ENCODE data around the gene MBTPS1.

Gene MBTPS1

DNA sequence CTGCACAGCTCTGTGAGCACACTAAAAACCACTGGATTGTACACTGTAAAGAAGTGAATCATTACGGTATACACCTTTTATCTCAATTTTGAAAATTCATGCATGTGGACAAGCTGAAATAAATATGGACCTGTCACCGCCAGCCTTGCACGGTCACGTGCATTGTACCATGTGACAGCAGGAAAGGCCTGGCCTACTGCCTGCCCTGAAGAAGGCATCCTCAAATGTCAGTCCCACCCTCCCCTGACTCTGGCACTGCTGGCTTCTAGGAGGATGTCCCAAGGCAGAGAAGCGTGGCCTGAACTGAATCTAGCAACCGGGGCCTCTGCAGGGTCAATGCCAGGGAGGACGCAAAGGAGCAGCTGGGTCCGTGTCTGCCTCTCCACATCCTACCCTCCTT, 108.8 kb downstream of the MBTPS1 start:
- Histone ChIP-seq H3K9me3 (ENCODE audit: insufficient read depth, low read length) (no peaks in the 10 kb centered on the region), H2AFZ (ENCODE audit: low read depth, low read length, severe bottlenecking) (no peak overlapping the region), H3K9ac (ENCODE audit: low read length) (no peak overlapping the region), H3K79me2 (ENCODE audit: insufficient read depth, low read length) (no peaks in the 10 kb centered on the region), H3K36me3 (ENCODE audit: low read length) (no peaks in the 10 kb centered on the region), H3K4me3 (ENCODE audit: insufficient read depth, low read length, poor library complexity, severe bottlenecking) (no peak overlapping the region), H4K20me1 (ENCODE audit: low read depth, low read length) (no peaks in the 10 kb centered on the region), H3K27ac (ENCODE audit: low read depth, low read length) (no peak overlapping the region), H3F3A (ENCODE audit: insufficient read depth) (no peaks in the 10 kb centered on the region), H3K9me2 (replicated peaks; ENCODE audit: insufficient read depth, low read length) (no peaks in the 10 kb centered on the region), H3K27me3 (ENCODE audit: low read length) (no peaks in the 10 kb centered on the region), H3K4me2 (ENCODE audit: low read depth, low read length, poor library complexity, severe bottlenecking) (no peak overlapping the region)
- no peak for TF ChIP-seq EZH2phosphoT487 (conservative IDR thresholded peaks at IDR 0.05; ENCODE audit: low read length)
- TF ChIP-seq, protein P1, sequence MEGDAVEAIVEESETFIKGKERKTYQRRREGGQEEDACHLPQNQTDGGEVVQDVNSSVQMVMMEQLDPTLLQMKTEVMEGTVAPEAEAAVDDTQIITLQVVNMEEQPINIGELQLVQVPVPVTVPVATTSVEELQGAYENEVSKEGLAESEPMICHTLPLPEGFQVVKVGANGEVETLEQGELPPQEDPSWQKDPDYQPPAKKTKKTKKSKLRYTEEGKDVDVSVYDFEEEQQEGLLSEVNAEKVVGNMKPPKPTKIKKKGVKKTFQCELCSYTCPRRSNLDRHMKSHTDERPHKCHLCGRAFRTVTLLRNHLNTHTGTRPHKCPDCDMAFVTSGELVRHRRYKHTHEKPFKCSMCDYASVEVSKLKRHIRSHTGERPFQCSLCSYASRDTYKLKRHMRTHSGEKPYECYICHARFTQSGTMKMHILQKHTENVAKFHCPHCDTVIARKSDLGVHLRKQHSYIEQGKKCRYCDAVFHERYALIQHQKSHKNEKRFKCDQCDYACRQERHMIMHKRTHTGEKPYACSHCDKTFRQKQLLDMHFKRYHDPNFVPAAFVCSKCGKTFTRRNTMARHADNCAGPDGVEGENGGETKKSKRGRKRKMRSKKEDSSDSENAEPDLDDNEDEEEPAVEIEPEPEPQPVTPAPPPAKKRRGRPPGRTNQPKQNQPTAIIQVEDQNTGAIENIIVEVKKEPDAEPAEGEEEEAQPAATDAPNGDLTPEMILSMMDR (IDR thresholded peaks at IDR 0.05; ENCODE audit: insufficient read depth, low read length, poor library complexity, severe bottlenecking) = no peak

DNA sequence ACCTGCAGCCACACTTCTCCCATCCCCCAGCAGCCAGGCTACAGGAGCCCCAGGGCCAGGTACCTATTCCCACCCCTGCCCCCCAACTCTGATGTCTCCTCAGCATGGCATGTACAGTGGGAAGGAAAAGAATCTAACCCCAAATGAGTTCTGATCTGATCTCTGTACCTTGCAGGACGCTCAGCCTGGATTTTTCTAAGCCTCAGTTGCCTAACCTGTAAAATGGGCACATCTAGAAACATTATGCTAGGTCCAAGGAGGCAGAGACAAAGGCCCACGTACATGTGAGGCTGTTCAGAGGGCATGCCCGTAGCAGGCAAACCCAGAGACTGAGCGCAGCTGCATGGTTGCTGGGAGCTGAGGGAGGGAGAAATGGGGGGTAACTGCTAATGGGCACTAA, 109.2 kb downstream of the MBTPS1 start:
- no peak overlapping the region for H3K4me2 ChIP-seq (ENCODE audit: low read depth, low read length, poor library complexity, severe bottlenecking)
- H3K9ac ChIP-seq (ENCODE audit: low read length) = no peak overlapping the region
- H3F3A ChIP-seq (ENCODE audit: insufficient read depth) = no peaks in the 10 kb centered on the region
- H2AFZ ChIP-seq (ENCODE audit: low read depth, low read length, severe bottlenecking) = no peak overlapping the region
- H4K20me1 ChIP-seq (ENCODE audit: low read depth, low read length) = no peaks in the 10 kb centered on the region
- H3K9me3 ChIP-seq (ENCODE audit: insufficient read depth, low read length) = no peaks in the 10 kb centered on the region
- no peak overlapping the region for H3K27ac ChIP-seq (ENCODE audit: low read depth, low read length)
- H3K27me3 ChIP-seq (ENCODE audit: low read length) = no peaks in the 10 kb centered on the region
- no peaks in the 10 kb centered on the region for H3K79me2 ChIP-seq (ENCODE audit: insufficient read depth, low read length)
- no peak for TF ChIP-seq EZH2phosphoT487 (conservative IDR thresholded peaks at IDR 0.05; ENCODE audit: low read length)
- TF ChIP-seq, protein P1 (IDR thresholded peaks at IDR 0.05; ENCODE audit: insufficient read depth, low read length, poor library complexity, severe bottlenecking) = no peak
- no peak overlapping the region for H3K4me3 ChIP-seq (ENCODE audit: insufficient read depth, low read length, poor library complexity, severe bottlenecking)
- no peaks in the 10 kb centered on the region for H3K36me3 ChIP-seq (ENCODE audit: low read length)
- no peaks in the 10 kb centered on the region for H3K9me2 ChIP-seq (replicated peaks; ENCODE audit: insufficient read depth, low read length)

DNA sequence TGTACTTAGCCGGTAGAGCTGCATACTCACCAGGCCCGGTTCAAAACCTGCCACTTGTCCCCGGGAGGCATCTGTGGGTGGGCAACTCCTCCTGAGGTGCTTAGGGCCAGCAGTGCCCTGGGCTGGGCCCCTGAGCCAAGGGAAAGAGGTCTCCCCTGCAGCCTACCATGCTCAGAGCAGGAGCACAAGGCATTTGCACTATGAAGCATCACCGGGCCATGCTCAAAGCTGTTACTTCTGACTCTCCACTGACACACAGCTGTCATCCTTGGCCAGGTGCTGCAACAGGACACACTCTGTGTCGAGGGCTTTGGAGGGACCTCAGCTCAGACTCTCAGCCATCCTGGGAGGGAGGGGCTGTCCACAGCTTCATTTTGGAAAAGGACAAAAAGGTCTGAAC, 111.4 kb downstream of the MBTPS1 start:
- H3K27me3 ChIP-seq (ENCODE audit: low read length) = no peaks in the 10 kb centered on the region
- H4K20me1 ChIP-seq (ENCODE audit: low read depth, low read length) = no peaks in the 10 kb centered on the region
- H3K36me3 ChIP-seq (ENCODE audit: low read length) = no peaks in the 10 kb centered on the region
- TF ChIP-seq EZH2phosphoT487 (conservative IDR thresholded peaks at IDR 0.05; ENCODE audit: low read length) = no peak
- TF ChIP-seq, protein P1 (IDR thresholded peaks at IDR 0.05; ENCODE audit: insufficient read depth, low read length, poor library complexity, severe bottlenecking) = no peak
- H3F3A ChIP-seq (ENCODE audit: insufficient read depth) = no peaks in the 10 kb centered on the region
- no peak overlapping the region for H3K4me2 ChIP-seq (ENCODE audit: low read depth, low read length, poor library complexity, severe bottlenecking)
- H3K27ac ChIP-seq (ENCODE audit: low read depth, low read length) = no peak overlapping the region
- no peaks in the 10 kb centered on the region for H3K9me3 ChIP-seq (ENCODE audit: insufficient read depth, low read length)
- no peaks in the 10 kb centered on the region for H3K9me2 ChIP-seq (replicated peaks; ENCODE audit: insufficient read depth, low read length)
- no peak overlapping the region for H2AFZ ChIP-seq (ENCODE audit: low read depth, low read length, severe bottlenecking)
- no peak overlapping the region for H3K9ac ChIP-seq (ENCODE audit: low read length)
- no peaks in the 10 kb centered on the region for H3K79me2 ChIP-seq (ENCODE audit: insufficient read depth, low read length)
- H3K4me3 ChIP-seq (ENCODE audit: insufficient read depth, low read length, poor library complexity, severe bottlenecking) = no peak overlapping the region
